B cell (primary cell): ENCODE results near the gene KLK10. TPM values are rescaled to one million over a fixed set of nuclear protein-coding genes. Genes with fewer than 3 reads are reported as not detected.

Experiments used
- ATAC-seq: fragments of 200-7000 bp; cut with Tn5 transposase; one replicate; pipeline ENCODE4 v1.10.0; 2021; ENCODE audit warnings: low read depth, mild to moderate bottlenecking, moderate number of reproducible peaks, moderate library complexity
- CTCF ChIA-PET: fragments of 350-600 bp; sonication (Branson Sonifier 250); formaldehyde crosslinking; loops from one replicate; lab custom pipeline; 2021; ENCODE audit warnings: antibody characterized with exemption, inconsistent platforms; lab: Charles Lee
- POLR2A ChIA-PET: fragments of 350-600 bp; sonication (Branson Sonifier 250); formaldehyde crosslinking; loops from one replicate; lab custom pipeline; 2021; ENCODE audit warnings: antibody characterized with exemption; lab: Charles Lee
- DNase-seq: peaks from one replicate; pipeline ENCODE4 v3.0.0; 2013
- H2AFZ ChIP-seq: 2 replicates; pipeline ENCODE4 v1.6.1; 2012; ENCODE audit warnings: mild to moderate bottlenecking, low read depth, low read length; ENCODE audit not compliant: insufficient read depth, poor library complexity, severe bottlenecking
- H3K27ac ChIP-seq, 2 donors: 1 replicate in 1 of 2; 2 replicates in 1 of 2; pipeline ENCODE4 v1.5.1; 2012 to 2013; ENCODE audit warnings: low read length in 2 of 2, mild to moderate bottlenecking in 2 of 2, moderate library complexity in 1 of 2
- H3K27me3 ChIP-seq, 4 experiments: fragments of 200-600 bp in 1 of 4; sonication (generic) in 1 of 4; replicated peaks in 1 of 4; 1 replicate in 2 of 4; 2 replicates in 2 of 4; pipeline versions ENCODE4 v1.6.1 to v1.7.0; 2013 to 2016; ENCODE audit warnings: low read length in 3 of 4, mild to moderate bottlenecking in 2 of 4, mixed read lengths in 1 of 4, moderate library complexity in 1 of 4; ENCODE audit not compliant: insufficient read depth in 4 of 4, control insufficient read depth in 3 of 4; ENCODE audit errors: control extremely low read depth in 1 of 4
- H3K36me3 ChIP-seq, 2 experiments: replicated peaks in 1 of 2; 1 replicate in 1 of 2; 2 replicates in 1 of 2; pipeline versions ENCODE4 v1.6.1 to v1.7.1; 2013; ENCODE audit warnings: low read length in 1 of 2; ENCODE audit not compliant: insufficient read depth in 2 of 2, control insufficient read depth in 1 of 2; ENCODE audit errors: control extremely low read depth in 1 of 2, extremely low read depth in 1 of 2
- H3K4me1 ChIP-seq, 2 donors: fragments of 200-600 bp in 1 of 2; sonication (generic) in 1 of 2; 1 replicate in 1 of 2; 2 replicates in 1 of 2; pipeline versions ENCODE4 v1.5.1 to v1.6.1; 2013 to 2017; ENCODE audit warnings: low read length in 2 of 2; ENCODE audit not compliant: control insufficient read depth in 2 of 2, insufficient read depth in 2 of 2
- H3K4me2 ChIP-seq: replicated peaks from 2 replicates; pipeline ENCODE3; 2012; ENCODE audit warnings: mild to moderate bottlenecking, low read depth, low read length; ENCODE audit not compliant: poor library complexity, severe bottlenecking
- H3K4me3 ChIP-seq, 5 experiments: fragments of 200-600 bp in 1 of 5; sonication (generic) in 1 of 5; 1 replicate in 3 of 5; 2 replicates in 2 of 5; pipeline versions ENCODE4 v1.5.1 to v1.7.0; 2011 to 2016; ENCODE audit warnings: low read length in 4 of 5, mild to moderate bottlenecking in 4 of 5, low read depth in 2 of 5, control low read depth in 1 of 5, moderate library complexity in 1 of 5; ENCODE audit not compliant: insufficient read depth in 1 of 5; ENCODE audit errors: control extremely low read depth in 1 of 5, extremely low read depth in 1 of 5
- H3K79me2 ChIP-seq: fragments of 200-600 bp; sonication (generic); one replicate; pipeline ENCODE4 v1.6.0; 2016; ENCODE audit warnings: low read length; ENCODE audit not compliant: control insufficient read depth, insufficient read depth
- H3K9ac ChIP-seq: fragments of 200-600 bp; sonication (generic); 2 replicates; pipeline ENCODE4 v1.6.1; 2017; ENCODE audit warnings: mild to moderate bottlenecking, low read length, moderate library complexity
- H3K9me3 ChIP-seq, 3 donors: one replicate each; pipeline versions ENCODE4 v1.6.1 to v1.7.1; 2013; ENCODE audit warnings: low read length in 2 of 3; ENCODE audit not compliant: control insufficient read depth in 2 of 3, insufficient read depth in 1 of 3; ENCODE audit errors: control extremely low read depth in 1 of 3
- H4K20me1 ChIP-seq: 2 replicates; pipeline ENCODE4 v1.6.0; 2012; ENCODE audit warnings: mild to moderate bottlenecking, low read length; ENCODE audit not compliant: insufficient read depth, control insufficient read depth, poor library complexity, severe bottlenecking
- H3K27ac Mint-ChIP-seq: one replicate; pipeline ENCODE4 v1.8.0; 2021; ENCODE audit warnings: mixed read lengths
- H3K27me3 Mint-ChIP-seq: one replicate; pipeline ENCODE4 v1.8.0; 2021; ENCODE audit warnings: mixed read lengths
- H3K4me1 Mint-ChIP-seq: one replicate; pipeline ENCODE4 v1.8.0; 2021; ENCODE audit warnings: mixed read lengths
- H3K4me3 Mint-ChIP-seq: one replicate; pipeline ENCODE4 v1.8.0; 2021; ENCODE audit warnings: mixed read lengths
- H3K9me3 Mint-ChIP-seq: one replicate; pipeline ENCODE4 v1.8.0; 2022; ENCODE audit warnings: mixed read lengths; ENCODE audit not compliant: insufficient read depth
- CTCF ChIP-seq: fragments of 200-600 bp; IDR thresholded peaks from one replicate; pipeline ENCODE4 v1.8.0; 2022; ENCODE audit warnings: antibody characterized with exemption, mild to moderate bottlenecking
- EZH2 ChIP-seq: IDR thresholded peaks from 2 replicates; pipeline ENCODE4 v1.6.1; 2012; ENCODE audit warnings: borderline replicate concordance, low read depth, mild to moderate bottlenecking, moderate library complexity, low read length; ENCODE audit not compliant: insufficient read depth, poor library complexity, severe bottlenecking
- WGBS: methylation state at CpG from one replicate; pipeline ENCODE4 v1.1.5; 2013; ENCODE audit warnings: missing lambda C conversion rate; ENCODE audit not compliant: insufficient coverage; 5-methylcytosine and 5-hydroxymethylcytosine counted together
- intact Hi-C: fragments of 100-400 bp; cut with micrococcal nuclease; formaldehyde crosslinking; loops from one replicate; pipeline ENCODE4 v1.10.0; 2022
- polyA plus RNA-seq: library from polyadenylated mRNA; depleted of rRNA; stranded (reverse); fragments of >200 nt; gene quantifications from 2 replicates; pipeline ENCODE4 v1.2.3, GENCODE V29; 2012
- total RNA-seq, 2 donors: library from RNA; stranded (reverse); fragments of 120-200 nt in 1 of 2; gene quantifications; 1 replicate in 1 of 2; 2 replicates in 1 of 2; pipeline versions ENCODE4 v1.2.3 to v1.2.4, GENCODE V29; 2013 to 2022

KLK10 gene
- total and polyA plus RNA-seq, 2 donors (not counting 1 experiment from before 2014, with no cell fraction given) = not detected

GRCh38 chr19:51060336-51060735 is 40.8 kb upstream of the KLK10 start:
- Mint-ChIP-seq H3K27ac (no peak overlapping the region), H3K27me3 (peaks cover 49% of the 10 kb centered on the region), H3K9me3 (peaks cover 3% of the 10 kb centered on the region), H3K4me3 (no peak overlapping the region), H3K4me1 (peaks cover 3% of the 10 kb centered on the region)
- Histone ChIP-seq H3K4me1 (peaks cover 2 to 4% of the 10 kb centered on the region in 2 donors), H3K27me3 (peaks cover 0 to 35% (median 9%) of the 10 kb centered on the region in 4 experiments), H3K9me3 (peaks cover 0 to 8% (median 0%) of the 10 kb centered on the region in 3 donors), H3K4me3 (no peak overlapping the region), H3K79me2 (no peaks in the 10 kb centered on the region), H4K20me1 (no peaks in the 10 kb centered on the region), H3K36me3 (no peaks in the 10 kb centered on the region), H2AFZ (no peak overlapping the region), H3K27ac (no peak overlapping the region), H3K4me2 (no peak overlapping the region), H3K9ac (no peak overlapping the region)
- ChIA-PET CTCF (no interaction called here), POLR2A (no interaction called here)
- TF ChIP-seq EZH2 (no peak), CTCF (no peak)
- WGBS = 50% methylated on average over 2 of the region's 4 CpGs
- ATAC-seq (no peak), DNase-seq (no peak)
- intact Hi-C loops = loop anchor here (10.0 kb wide), 1 partner anchor 94 kb away; no protein-coding TSS in a partner anchor

- intact Hi-C loops = loop anchor here (10.0 kb wide), 1 partner anchor 95 kb away; no protein-coding TSS in a partner anchor
- Histone ChIP-seq H4K20me1 (no peaks in the 10 kb centered on the region), H3K79me2 (no peaks in the 10 kb centered on the region), H3K4me3 (no peak overlapping the region), H2AFZ (no peak overlapping the region), H3K36me3 (no peaks in the 10 kb centered on the region), H3K4me1 (no peaks in the 10 kb centered on the region), H3K27ac (no peak overlapping the region), H3K9me3 (peaks cover 0 to 6% (median 0%) of the 10 kb centered on the region in 3 donors), H3K4me2 (no peak overlapping the region), H3K27me3 (peaks cover 0 to 31% (median 9%) of the 10 kb centered on the region in 4 experiments), H3K9ac (no peak overlapping the region)
- H3K4me3 Mint-ChIP-seq = no peak overlapping the region
- peaks cover 3% of the 10 kb centered on the region for H3K9me3 Mint-ChIP-seq
- ATAC-seq (no peak), DNase-seq (no peak)
- POLR2A ChIA-PET = no interaction called here
- no peak for TF ChIP-seq CTCF
- no peak for TF ChIP-seq EZH2
- peaks cover 2% of the 10 kb centered on the region for H3K4me1 Mint-ChIP-seq
- CTCF ChIA-PET = no interaction called here
- WGBS = 84% methylated on average over 3 of the region's 7 CpGs
- no peak overlapping the region for H3K27ac Mint-ChIP-seq
- H3K27me3 Mint-ChIP-seq = peaks cover 48% of the 10 kb centered on the region
These were observed 40.2 kb upstream of the KLK10 start for GRCh38 chr19:51059715-51060114.
